IMR-90 (cell line): Measurements from ENCODE around the gene TMEM63A. TPM values are rescaled to one million over a fixed set of nuclear protein-coding genes. Genes with fewer than 3 reads are reported as not detected.
"Not testable (repeated sequence)": the region's sequence is repeated elsewhere in the genome, so short reads cannot be mapped to it uniquely, and the experiment has no call there.

ENCODE experiments used
- ATAC-seq: fragments of 200-7000 bp; cut with Tn5 transposase; 2 replicates; pipeline ENCODE4 v1.9.1; 2020; ENCODE audit warnings: low read depth, mild to moderate bottlenecking, moderate library complexity
- BruUV-seq: library from RNA; stranded (reverse); fragments of 400-500 nt; replicated peaks from 2 replicates; lab custom pipeline; 2021; lab: Mats Ljungman, UMichigan
- CTCF ChIA-PET: fragments of 300-600 bp; formaldehyde crosslinking; extraction: SDS; loops from one replicate; lab custom pipeline; 2021; ENCODE audit warnings: antibody characterized with exemption; lab: Yijun Ruan, JAX
- POLR2A ChIA-PET: fragments of 300-600 bp; sonication (Branson Sonifier 250); formaldehyde crosslinking; loops from one replicate; lab custom pipeline; 2022; ENCODE audit warnings: antibody characterized with exemption; ENCODE audit not compliant: unreplicated experiment; lab: Charles Lee
- DNase-seq: peaks from one replicate; pipeline ENCODE4 v3.0.0; 2013
- H2AFZ ChIP-seq: replicated peaks from 2 replicates; pipeline ENCODE3; 2013; ENCODE audit warnings: low read length, mild to moderate bottlenecking; ENCODE audit not compliant: poor library complexity
- H2AK5ac ChIP-seq: 2 replicates; pipeline ENCODE4 v1.6.1; 2013; ENCODE audit warnings: low read depth, low read length, inconsistent platforms
- H2AK9ac ChIP-seq: replicated peaks from 2 replicates; pipeline ENCODE3; 2013; ENCODE audit warnings: mild to moderate bottlenecking, low read depth, low read length, moderate library complexity; ENCODE audit not compliant: poor library complexity
- H2BK120ac ChIP-seq: 2 replicates; pipeline ENCODE4 v1.6.1; 2013; ENCODE audit warnings: low read depth, low read length, inconsistent platforms
- H2BK15ac ChIP-seq: 3 replicates; pipeline ENCODE4 v1.6.1; 2013; ENCODE audit warnings: low read depth, low read length, inconsistent platforms
- H2BK20ac ChIP-seq: 2 replicates; pipeline ENCODE4 v1.6.1; 2013; ENCODE audit warnings: low read depth, mild to moderate bottlenecking, inconsistent platforms, low read length, moderate library complexity
- H2BK5ac ChIP-seq: 2 replicates; pipeline ENCODE4 v1.6.1; 2013; ENCODE audit warnings: mild to moderate bottlenecking, low read depth, low read length, inconsistent platforms; ENCODE audit not compliant: poor library complexity, severe bottlenecking
- H3K14ac ChIP-seq: replicated peaks from 2 replicates; pipeline ENCODE4 v1.6.1; 2013; ENCODE audit warnings: low read depth, low read length, inconsistent platforms
- H3K18ac ChIP-seq: 2 replicates; pipeline ENCODE4 v1.6.1; 2013; ENCODE audit warnings: low read depth, low read length, control low read depth
- H3K23ac ChIP-seq: 2 replicates; pipeline ENCODE4 v1.6.1; 2013; ENCODE audit warnings: low read depth, low read length, inconsistent platforms
- H3K27ac ChIP-seq: 2 replicates; pipeline ENCODE4 v1.5.1; 2013; ENCODE audit warnings: mild to moderate bottlenecking, control low read depth, low read length; ENCODE audit not compliant: insufficient read depth
- H3K27me3 ChIP-seq: 2 replicates; pipeline ENCODE4 v1.6.1; 2013; ENCODE audit warnings: low read length; ENCODE audit not compliant: control insufficient read depth, insufficient read depth
- H3K36me3 ChIP-seq: 2 replicates; pipeline ENCODE4 v1.6.1; 2013; ENCODE audit warnings: low read length, mixed read lengths; ENCODE audit not compliant: control insufficient read depth, insufficient read depth
- H3K4ac ChIP-seq: 2 replicates; pipeline ENCODE4 v1.6.1; 2013; ENCODE audit warnings: low read depth, low read length, inconsistent platforms
- H3K4me1 ChIP-seq: 2 replicates; pipeline ENCODE4 v1.6.1; 2013; ENCODE audit warnings: low read length, mixed read lengths; ENCODE audit not compliant: control insufficient read depth, insufficient read depth
- H3K4me2 ChIP-seq: 2 replicates; pipeline ENCODE4 v1.6.1; 2013; ENCODE audit warnings: low read depth, mild to moderate bottlenecking, control low read depth, low read length, moderate library complexity
- H3K4me3 ChIP-seq: 2 replicates; pipeline ENCODE4 v1.5.1; 2013; ENCODE audit warnings: low read depth, mild to moderate bottlenecking, control low read depth, low read length, moderate library complexity; ENCODE audit not compliant: insufficient read depth
- H3K56ac ChIP-seq: 2 replicates; pipeline ENCODE4 v1.6.1; 2013; ENCODE audit warnings: low read length, inconsistent platforms; ENCODE audit not compliant: insufficient read depth; ENCODE audit errors: extremely low read depth
- H3K79me1 ChIP-seq, 2 experiments: 2 replicates each; pipeline ENCODE4 v1.6.1; 2013; ENCODE audit warnings: low read length in 2 of 2, inconsistent platforms in 1 of 2, low read depth in 1 of 2
- H3K9ac ChIP-seq: 2 replicates; pipeline ENCODE4 v1.6.1; 2013; ENCODE audit warnings: low read depth, low read length, control low read depth
- H3K9me1 ChIP-seq: 2 replicates; pipeline ENCODE4 v1.6.1; 2013; ENCODE audit warnings: low read length, inconsistent platforms; ENCODE audit not compliant: insufficient read depth
- H3K9me3 ChIP-seq: 2 replicates; pipeline ENCODE4 v1.6.1; 2013; ENCODE audit warnings: low read length; ENCODE audit not compliant: control insufficient read depth, insufficient read depth
- H4K20me1 ChIP-seq: 2 replicates; pipeline ENCODE4 v1.6.1; 2013; ENCODE audit warnings: low read length, inconsistent platforms; ENCODE audit not compliant: insufficient read depth
- H4K5ac ChIP-seq: 2 replicates; pipeline ENCODE4 v1.6.1; 2013; ENCODE audit warnings: mild to moderate bottlenecking, low read depth, low read length, control low read depth
- H4K8ac ChIP-seq, 2 experiments: 2 replicates each; pipeline ENCODE4 v1.6.1; 2013; ENCODE audit warnings: low read depth in 2 of 2, low read length in 2 of 2, control low read depth in 1 of 2, inconsistent platforms in 1 of 2
- H4K91ac ChIP-seq: 2 replicates; pipeline ENCODE4 v1.6.1; 2013; ENCODE audit warnings: low read depth, low read length, inconsistent platforms; ENCODE audit not compliant: insufficient read depth
- BHLHE40 ChIP-seq: fragments of 150-350 bp; IDR thresholded peaks from 2 replicates; pipeline ENCODE4 v1.6.1; 2016; ENCODE audit warnings: mild to moderate bottlenecking, low read depth, low read length
- MAFK ChIP-seq: IDR thresholded peaks from 2 replicates; pipeline ENCODE4 v1.6.1; 2012; ENCODE audit warnings: low read depth, low read length, improper control_type of control experiment
- NFE2L2 ChIP-seq: fragments of 150-350 bp; IDR thresholded peaks from 2 replicates; pipeline ENCODE4 v1.6.1; 2016; ENCODE audit warnings: low read depth, mild to moderate bottlenecking, low read length
- WGBS, 2 experiments: methylation state at CpG; one replicate each; pipeline versions ENCODE4 v1.1.5 to v1.1.7; 2013; ENCODE audit warnings: missing lambda C conversion rate in 2 of 2; ENCODE audit not compliant: insufficient read length in 1 of 2; ENCODE audit errors: extremely low coverage in 2 of 2; 5-methylcytosine and 5-hydroxymethylcytosine counted together
- dilution Hi-C: fragments of 300-500 bp; cut with HindIII; formaldehyde crosslinking; loops from one replicate; pipeline ENCODE4 v1.14.3; 2018; ENCODE audit warnings: low sequenced_read_pairs; ENCODE audit not compliant: unreplicated experiment
- in situ Hi-C: fragments of 300-500 bp; cut with MboI; formaldehyde crosslinking; loops from 3 replicates; pipeline ENCODE4 v1.14.3; 2019; ENCODE audit warnings: low sequenced_read_pairs, inconsistent platforms, mixed read lengths
- intact Hi-C: fragments of 100-400 bp; cut with micrococcal nuclease; formaldehyde crosslinking; loops from 2 replicates; pipeline ENCODE4 v1.10.0; 2022
- polyA plus RNA-seq, 3 experiments: library from polyadenylated mRNA; depleted of rRNA; stranded (reverse); fragments of >200 nt; gene quantifications; 2 replicates each; pipeline ENCODE4 v1.2.3, GENCODE V29; 2012; ENCODE audit warnings: low replicate concordance in 1 of 3
- total RNA-seq: library from RNA; depleted of rRNA; stranded (reverse); fragments of >200 nt; gene quantifications from 2 replicates; pipeline ENCODE4 v1.2.3, GENCODE V29; 2012
- TF ChIP-seq, protein P1 (sequence below): fragments of 150-350 bp; IDR thresholded peaks from 2 replicates; pipeline ENCODE4 v1.6.1; 2016; ENCODE audit warnings: low read depth, mild to moderate bottlenecking, low read length, moderate library complexity, borderline replicate concordance

Gene TMEM63A
- total and polyA plus RNA-seq, 2 of the 4 experiments (the other 2 are of a cell fraction) = 4.7 to 23.3 TPM

DNA sequence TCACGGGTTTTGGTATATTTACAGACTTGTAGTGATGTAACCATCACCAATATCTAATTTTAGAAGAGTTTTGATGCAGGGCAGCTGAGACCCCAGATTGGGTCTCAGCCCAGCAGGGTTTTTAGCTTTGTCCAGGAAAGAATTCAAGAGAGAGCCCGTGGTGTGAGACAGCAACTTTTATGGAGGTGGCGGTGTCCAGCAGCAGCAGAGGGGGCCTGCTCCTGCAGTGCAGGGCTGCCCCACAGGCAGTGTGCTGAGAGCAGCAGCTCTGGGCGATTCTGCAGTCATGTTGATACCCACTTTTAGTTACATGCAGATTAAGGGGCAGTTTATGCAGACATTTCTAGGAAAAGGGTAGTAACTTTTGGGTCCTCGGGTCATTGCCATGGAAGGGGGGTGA, 74.0 kb downstream of the TMEM63A start (continued):
- TF ChIP-seq, protein P1, sequence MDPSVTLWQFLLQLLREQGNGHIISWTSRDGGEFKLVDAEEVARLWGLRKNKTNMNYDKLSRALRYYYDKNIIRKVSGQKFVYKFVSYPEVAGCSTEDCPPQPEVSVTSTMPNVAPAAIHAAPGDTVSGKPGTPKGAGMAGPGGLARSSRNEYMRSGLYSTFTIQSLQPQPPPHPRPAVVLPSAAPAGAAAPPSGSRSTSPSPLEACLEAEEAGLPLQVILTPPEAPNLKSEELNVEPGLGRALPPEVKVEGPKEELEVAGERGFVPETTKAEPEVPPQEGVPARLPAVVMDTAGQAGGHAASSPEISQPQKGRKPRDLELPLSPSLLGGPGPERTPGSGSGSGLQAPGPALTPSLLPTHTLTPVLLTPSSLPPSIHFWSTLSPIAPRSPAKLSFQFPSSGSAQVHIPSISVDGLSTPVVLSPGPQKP = no peak
- TF ChIP-seq BHLHE40 = no peak
- TF ChIP-seq MAFK = no peak
- no peak for TF ChIP-seq NFE2L2

DNA sequence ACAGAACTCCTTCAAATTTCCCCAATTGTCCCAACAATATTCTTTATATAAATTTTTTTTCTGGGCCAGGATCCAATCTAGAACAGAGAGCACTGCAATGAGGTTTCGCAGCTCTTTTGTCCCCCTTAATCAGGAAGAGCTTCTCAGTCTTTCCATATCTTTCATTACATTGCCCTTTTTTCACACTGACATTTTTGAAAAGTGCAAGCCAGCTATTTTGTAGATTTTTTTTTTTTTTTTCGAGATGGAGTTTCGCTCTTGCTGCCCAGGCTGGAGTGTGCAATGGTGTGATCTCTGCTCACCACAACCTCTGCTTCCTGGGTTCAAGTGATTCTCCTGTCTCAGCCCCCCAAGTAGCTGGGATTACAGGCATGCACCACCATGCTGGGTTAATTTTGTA, 75.4 kb downstream of the TMEM63A start:
- H4K8ac ChIP-seq, H3K23ac ChIP-seq, H2BK15ac ChIP-seq, H2BK120ac ChIP-seq, H3K9me3 ChIP-seq, H3K14ac ChIP-seq, H2AK9ac ChIP-seq, H4K20me1 ChIP-seq, H4K5ac ChIP-seq, POLR2A ChIA-PET, ATAC-seq, BruUV-seq, dilution Hi-C loops, intact Hi-C loops, H3K4me1 ChIP-seq, H3K18ac ChIP-seq, H2BK5ac ChIP-seq, H3K27ac ChIP-seq, DNase-seq, H3K9me1 ChIP-seq, H3K4ac ChIP-seq, H3K56ac ChIP-seq, H3K27me3 ChIP-seq, H2AFZ ChIP-seq, H3K9ac ChIP-seq, H3K4me3 ChIP-seq, H2BK20ac ChIP-seq, H2AK5ac ChIP-seq, in situ Hi-C loops, H4K91ac ChIP-seq, H3K36me3 ChIP-seq, H3K4me2 ChIP-seq: not testable (repeated sequence)
- CTCF ChIA-PET = interaction anchor here (0.5 kb wide), 1 partner anchor 64 kb away, joined by 5 read pairs; no protein-coding TSS in a partner anchor
- H3K79me1 ChIP-seq = peaks cover 0 to 11% of the 10 kb centered on the region in 2 experiments; a peak in 1 of 4 replicates
- WGBS, 2 experiments = no CpG with 5 or more reads among the region's 3 CpGs
